CD4-positive, alpha-beta T cell treated with Interleukin-10 for 1 hour (primary cell): ENCODE measurements around the gene XYLT2.

Experiments used
- DNase-seq: peaks from one replicate; pipeline ENCODE4 v3.0.0-alpha.2; 2020

XYLT2 gene

DNA sequence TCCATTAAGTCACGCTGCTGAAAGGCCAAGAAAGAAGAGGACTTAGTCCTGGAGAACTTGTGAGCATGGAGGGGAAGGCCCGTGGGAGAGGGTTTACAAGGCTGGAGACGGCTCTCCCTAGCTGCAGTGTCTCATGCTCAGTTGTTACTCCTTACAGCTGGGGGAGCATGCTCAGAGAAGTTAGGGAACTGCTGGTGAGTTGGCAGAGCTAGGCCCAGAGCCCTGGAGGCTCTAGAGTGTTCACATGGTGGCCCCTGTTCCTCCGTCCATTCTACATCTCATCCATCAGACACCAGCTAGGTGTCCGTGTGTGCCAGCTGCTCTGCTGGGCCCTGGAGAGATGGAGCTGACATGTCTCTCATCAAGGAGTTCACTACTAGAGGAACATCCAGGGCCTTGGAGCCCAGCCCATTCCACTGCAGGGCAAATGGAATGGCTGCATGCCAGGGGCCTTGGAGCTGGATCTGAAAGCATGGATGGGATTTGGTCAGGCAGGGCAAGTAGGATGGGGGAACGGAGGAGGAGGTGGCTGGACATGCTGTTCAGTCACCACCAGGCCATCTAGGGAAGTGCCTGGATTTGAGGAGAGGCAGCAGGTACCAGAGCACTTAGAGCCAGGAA, 6.3 kb downstream of the XYLT2 start:
- DNase-seq, result no peak

GRCh38 chr17:50352693-50353599, 7.0 kb downstream of the XYLT2 start:
- DNase-seq, result no peak

DNA sequence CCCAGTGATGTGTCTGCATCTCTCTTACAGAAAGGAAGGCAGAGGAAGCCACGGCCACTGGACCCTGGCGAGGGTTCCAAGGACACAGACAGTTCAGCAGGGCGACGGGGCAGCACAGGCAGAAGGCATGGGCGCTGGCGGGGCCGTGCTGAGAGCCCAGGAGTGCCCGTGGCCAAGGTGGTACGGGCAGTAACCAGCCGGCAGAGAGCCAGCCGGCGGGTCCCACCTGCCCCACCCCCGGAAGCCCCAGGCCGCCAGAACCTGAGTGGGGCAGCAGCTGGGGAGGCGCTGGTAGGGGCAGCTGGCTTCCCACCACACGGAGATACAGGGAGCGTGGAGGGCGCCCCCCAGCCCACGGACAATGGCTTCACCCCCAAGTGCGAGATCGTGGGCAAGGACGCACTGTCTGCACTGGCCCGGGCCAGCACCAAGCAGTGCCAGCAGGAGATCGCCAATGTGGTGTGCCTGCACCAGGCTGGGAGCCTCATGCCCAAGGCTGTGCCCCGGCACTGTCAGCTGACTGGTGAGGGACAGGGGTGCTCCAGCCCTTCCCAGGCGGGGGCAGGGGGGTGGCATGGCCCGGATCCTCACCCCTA, 7.8 kb downstream of the XYLT2 start:
- no peak for DNase-seq

DNA sequence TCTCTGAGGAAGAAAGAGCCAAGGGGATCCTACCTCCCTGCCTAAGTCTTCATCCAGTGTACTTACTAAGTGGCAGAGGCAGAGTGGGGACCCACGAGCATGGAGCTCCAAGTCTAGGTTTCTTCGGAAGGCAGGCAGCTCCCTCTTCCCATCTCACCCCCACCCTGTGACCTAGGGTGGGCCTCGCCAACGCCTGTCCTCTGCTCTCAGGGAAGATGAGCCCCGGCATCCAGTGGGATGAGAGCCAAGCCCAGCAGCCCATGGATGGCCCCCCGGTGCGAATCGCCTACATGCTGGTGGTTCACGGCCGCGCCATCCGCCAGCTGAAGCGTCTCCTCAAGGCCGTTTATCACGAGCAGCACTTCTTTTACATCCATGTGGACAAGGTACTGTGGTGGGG, 8.3 kb downstream of the XYLT2 start:
- DNase-seq, result no peak

- no peak for DNase-seq
Observed at GRCh38 chr17:50354776-50355175, 8.8 kb downstream of the XYLT2 start.

DNA sequence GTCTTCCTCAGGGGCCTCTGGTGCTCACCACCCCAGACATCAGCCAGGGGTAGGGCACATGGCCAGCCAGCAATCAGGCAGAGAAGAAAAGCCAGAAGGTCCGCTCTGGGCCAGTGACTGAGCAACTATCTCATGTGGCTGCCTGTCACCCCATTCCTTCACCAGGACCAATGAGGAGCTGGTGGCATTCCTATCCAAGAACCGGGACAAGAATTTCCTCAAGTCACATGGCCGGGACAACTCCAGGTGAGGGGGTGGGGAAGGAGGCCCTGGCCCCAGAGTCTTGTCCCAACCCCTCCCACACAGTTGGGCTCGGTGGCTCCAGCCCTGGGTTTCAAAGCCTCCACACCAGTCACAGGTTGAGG, 9.4 kb downstream of the XYLT2 start:
- no peak for DNase-seq

DNA sequence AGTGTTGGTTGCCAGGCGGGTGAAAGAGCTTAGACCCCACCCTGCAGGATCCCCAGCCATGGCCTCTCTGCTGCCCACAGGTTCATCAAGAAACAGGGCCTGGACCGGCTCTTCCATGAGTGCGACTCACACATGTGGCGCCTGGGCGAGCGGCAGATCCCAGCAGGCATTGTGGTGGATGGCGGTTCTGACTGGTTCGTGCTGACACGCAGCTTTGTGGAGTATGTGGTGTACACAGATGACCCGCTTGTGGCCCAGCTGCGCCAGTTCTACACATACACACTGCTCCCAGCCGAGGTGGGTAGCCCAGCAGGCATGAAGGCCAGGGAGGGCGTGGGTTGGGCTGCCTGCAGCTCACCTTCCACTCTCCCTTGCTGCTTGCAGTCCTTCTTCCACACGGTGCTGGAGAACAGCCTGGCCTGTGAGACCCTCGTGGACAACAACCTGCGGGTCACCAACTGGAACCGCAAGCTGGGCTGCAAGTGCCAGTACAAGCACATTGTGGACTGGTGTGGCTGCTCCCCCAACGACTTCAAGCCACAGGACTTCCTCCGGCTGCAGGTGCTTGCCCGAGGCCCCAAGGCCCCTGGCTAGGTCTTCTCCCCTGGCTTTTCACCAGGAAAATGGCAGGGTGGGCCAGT, 9.9 kb downstream of the XYLT2 start:
- DNase-seq, result no peak

GRCh38 chr17:50356418-50356817, 10.5 kb downstream of the XYLT2 start:
- no peak for DNase-seq

DNA sequence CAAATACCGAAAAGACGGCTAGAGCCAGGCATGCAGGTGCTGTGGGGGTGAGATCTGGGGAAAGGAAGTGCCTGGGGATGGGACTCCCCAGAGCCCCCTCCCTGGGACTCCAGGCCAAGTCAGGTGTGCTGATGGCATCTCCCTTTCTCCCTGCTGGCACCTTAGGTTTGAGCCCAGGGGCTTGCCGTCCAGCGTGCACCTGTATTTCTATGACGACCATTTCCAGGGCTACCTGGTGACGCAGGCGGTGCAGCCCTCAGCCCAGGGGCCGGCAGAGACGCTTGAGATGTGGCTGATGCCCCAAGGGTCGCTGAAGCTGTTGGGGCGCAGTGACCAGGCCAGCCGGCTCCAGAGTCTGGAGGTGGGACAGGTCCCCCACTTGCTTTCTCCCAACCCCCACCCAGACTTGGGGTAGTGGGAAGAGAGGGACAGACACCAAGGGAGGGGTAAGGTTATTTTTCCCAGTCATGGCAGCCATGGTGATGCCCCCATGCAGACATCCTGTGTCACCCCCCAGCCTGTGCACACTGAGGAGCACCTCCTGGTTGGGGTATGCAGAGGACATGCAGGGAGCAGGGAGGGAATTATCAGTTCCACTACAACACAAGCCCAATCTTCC, 11.1 kb downstream of the XYLT2 start:
- DNase-seq, result no peak

DNA sequence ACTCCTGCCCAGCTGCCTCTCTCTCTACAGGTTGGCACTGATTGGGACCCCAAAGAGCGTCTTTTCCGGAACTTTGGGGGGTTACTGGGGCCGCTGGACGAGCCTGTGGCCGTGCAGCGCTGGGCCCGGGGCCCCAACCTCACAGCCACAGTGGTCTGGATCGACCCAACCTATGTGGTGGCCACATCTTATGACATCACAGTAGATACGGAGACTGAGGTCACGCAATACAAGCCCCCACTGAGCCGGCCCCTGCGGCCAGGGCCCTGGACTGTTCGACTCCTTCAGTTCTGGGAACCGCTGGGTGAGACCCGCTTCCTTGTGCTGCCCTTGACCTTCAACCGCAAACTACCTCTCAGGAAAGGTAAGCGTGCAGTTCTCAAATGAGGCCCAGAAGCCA, 12.3 kb downstream of the XYLT2 start:
- no peak for DNase-seq

- DNase-seq, result no peak
Observed at GRCh38 chr17:50359005-50359699, 13.2 kb downstream of the XYLT2 start.

DNA sequence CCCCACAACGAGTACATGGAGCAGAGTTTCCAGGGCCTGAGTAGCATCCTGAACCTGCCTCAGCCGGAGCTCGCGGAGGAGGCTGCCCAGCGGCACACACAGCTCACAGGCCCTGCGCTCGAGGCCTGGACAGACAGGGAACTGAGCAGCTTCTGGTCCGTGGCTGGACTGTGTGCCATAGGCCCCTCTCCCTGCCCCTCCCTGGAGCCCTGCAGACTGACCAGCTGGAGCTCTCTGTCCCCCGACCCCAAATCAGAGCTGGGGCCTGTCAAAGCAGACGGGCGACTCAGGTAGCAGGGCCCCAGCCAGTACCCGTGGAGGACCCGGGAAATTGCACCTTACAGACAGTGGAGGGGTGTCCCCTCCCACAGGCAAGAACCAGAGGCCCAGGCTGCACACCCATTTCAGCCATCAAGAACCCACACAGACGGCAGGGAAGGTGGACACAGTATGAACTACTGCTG, 14.1 kb downstream of the XYLT2 start:
- no peak for DNase-seq

DNA sequence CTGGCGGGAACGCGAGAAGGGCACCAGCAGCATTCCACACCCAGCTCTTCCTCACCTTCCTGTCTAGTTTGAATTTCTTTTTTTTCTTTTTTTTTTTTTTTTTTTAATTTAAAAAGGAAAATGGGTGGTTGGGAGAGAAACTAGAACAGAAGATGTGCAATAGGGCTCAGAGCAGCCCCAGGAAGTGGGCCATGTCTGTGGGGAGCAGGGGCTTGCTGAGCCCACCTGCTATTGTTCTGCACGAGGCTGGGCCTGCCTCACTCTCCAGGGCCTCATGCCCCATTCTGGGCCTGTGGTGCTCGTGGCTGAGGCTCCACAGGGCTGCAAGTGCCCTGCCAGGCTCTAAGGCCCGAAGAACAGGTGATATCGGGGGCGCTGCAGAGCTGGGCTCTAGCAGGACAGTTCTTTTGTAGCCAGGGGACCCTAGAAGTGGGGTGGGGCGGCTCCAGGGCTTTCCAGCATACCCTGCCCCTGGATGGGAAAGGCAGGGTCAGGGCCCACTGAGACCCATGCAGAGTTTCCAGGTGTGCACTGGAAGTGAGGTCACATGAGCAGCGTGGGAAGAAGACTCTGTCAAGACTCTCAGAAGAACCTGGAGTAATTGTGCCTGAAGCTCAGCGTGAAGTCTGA, 14.7 kb downstream of the XYLT2 start:
- DNase-seq, result no peak

DNA sequence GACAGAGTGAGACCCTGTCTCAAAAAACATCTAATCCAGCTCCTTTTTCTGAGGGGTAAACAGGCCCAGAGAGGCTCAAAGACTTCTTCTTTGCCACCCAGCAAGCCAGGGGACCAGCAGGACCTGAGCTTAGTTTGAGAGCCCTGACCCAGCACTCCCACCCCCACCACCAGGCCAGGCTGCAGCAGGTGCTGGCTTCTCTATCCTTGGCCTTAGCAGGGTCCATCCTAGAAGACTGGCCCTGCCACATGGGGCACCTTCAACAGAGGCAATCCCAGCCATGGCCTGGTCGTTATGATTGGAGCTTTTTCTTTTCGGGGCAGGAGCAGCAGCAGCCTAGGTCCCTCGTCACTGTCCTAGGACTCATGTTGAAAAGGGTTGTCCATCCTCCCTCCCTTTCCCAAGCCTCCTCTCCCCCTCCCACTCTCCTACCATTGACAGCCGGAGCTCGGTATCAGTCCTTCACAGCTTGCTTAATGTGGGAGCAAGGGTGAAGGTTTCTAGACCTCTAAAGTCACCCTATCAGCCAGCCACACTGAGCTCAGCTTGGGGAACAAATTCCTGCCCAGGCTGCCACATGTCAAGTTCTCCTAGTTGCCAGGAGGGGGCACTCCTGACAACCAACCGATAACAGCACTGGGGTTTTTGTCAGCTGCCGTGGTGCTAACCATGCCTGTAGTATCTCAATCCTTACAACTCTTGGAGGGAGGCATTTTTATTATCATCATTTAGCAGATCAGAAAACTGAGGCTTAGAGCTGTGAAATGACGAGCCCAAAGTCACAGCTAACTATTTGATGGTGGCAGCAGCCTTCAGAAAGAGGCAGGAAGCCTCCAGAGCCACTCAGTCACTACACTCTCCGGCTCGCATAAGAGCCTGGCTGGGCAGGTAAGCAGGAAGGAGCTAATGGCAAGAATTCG, 15.9 kb downstream of the XYLT2 start:
- DNase-seq, result peak; percentile 72

GRCh38 chr17:50362661-50363060, 16.7 kb downstream of the XYLT2 start:
- DNase-seq, result no peak

GRCh38 chr17:50363217-50364060, 17.5 kb downstream of the XYLT2 start:
- DNase-seq, result no peak

GRCh38 chr17:50364061-50364458, 18.1 kb downstream of the XYLT2 start:
- no peak for DNase-seq

DNA sequence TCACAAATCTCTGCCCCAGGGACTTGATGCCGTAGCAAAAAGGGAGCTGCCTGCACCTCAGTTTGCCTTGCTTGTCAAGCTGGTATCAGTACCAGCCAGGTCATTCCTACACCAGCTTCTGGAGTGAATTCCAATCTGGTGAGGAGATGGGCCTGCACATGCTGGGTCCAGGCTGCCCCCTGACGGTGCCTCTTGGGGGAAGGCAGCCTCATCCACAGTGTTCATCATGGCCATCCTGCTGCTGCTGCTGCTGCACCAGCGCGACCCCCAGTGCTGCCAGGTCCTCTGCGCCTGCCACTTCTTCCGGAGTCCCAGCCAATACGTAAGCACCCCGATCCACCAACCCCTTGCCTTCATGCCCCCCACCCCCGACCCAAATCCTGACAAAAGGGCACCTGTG, 18.8 kb downstream of the XYLT2 start:
- no peak for DNase-seq

DNA sequence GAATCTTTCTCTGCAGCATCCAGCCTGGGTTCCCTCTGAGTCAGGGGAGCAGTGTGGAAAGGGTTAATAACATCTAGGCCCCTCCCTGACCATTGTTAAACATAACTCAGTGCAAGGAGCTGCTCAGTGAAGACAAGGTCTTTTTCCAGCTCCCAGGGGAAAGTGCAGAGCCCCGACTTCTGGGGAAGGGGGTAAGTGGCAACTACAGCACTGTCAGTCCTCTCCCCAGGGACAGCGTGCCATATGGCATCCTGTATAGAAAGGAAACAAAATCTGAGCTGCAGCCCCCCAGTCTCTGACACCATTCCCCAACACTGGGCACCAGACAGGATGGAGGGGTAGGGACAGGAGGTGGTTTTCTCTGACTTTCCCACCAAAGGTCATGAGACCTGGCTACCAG, 19.2 kb downstream of the XYLT2 start:
- DNase-seq, result no peak
